GM10266 (cell line): ENCODE data around the gene GSTO2.

Source experiments
- DNase-seq: peaks from one replicate; pipeline ENCODE4 v3.0.0; 2012; ENCODE audit errors: extremely low spot score
- CTCF ChIP-seq: IDR thresholded peaks from 2 replicates; pipeline ENCODE4 v1.5.1; 2012; ENCODE audit warnings: mild to moderate bottlenecking, low read depth; ENCODE audit not compliant: control insufficient read depth, insufficient read depth; ENCODE audit errors: missing control alignments

GSTO2 gene

GRCh38 chr10:104331208-104331838, 62.3 kb downstream of the GSTO2 start:
- TF ChIP-seq CTCF: no peak
- no peak for DNase-seq

- no peak for TF ChIP-seq CTCF
- no peak for DNase-seq
Measured at GRCh38 chr10:104332243-104333031, 63.5 kb downstream of the GSTO2 start.

GRCh38 chr10:104333032-104333727, 64.2 kb downstream of the GSTO2 start:
- no peak for DNase-seq
- no peak for TF ChIP-seq CTCF

- no peak for TF ChIP-seq CTCF
- no peak for DNase-seq
Measured at GRCh38 chr10:104333728-104334373, 64.9 kb downstream of the GSTO2 start.

GRCh38 chr10:104334561-104334960, 65.6 kb downstream of the GSTO2 start:
- no peak for TF ChIP-seq CTCF
- DNase-seq: no peak

- no peak for TF ChIP-seq CTCF
Measured at GRCh38 chr10:104334965-104335650, 66.1 kb downstream of the GSTO2 start.

More at GRCh38 chr10:104334965-104335650, 66.1 kb downstream of the GSTO2 start:
- no peak for DNase-seq
